BE2C (cell line): ENCODE data around the gene B4GAT1.
"Not testable (repeated sequence)": the region's sequence is repeated elsewhere in the genome, so short reads cannot be mapped to it uniquely, and the experiment has no call there.

ENCODE experiments used
- DNase-seq: peaks from one replicate; pipeline ENCODE4 v3.0.0-alpha.2; 2020
- H3K27me3 ChIP-seq: fragments of 250-450 bp; sonication (Bioruptor Pico); 2 replicates; pipeline ENCODE4 v1.5.1; 2020; ENCODE audit warnings: mild to moderate bottlenecking
- H3K36me3 ChIP-seq: fragments of 250-450 bp; sonication (Bioruptor Pico); 2 replicates; pipeline ENCODE4 v1.5.1; 2020; ENCODE audit warnings: mild to moderate bottlenecking
- H3K4me1 ChIP-seq: fragments of 250-450 bp; sonication (Bioruptor Pico); 2 replicates; pipeline ENCODE4 v1.5.1; 2020
- H3K4me3 ChIP-seq: 2 replicates; pipeline ENCODE4 v1.5.1; 2011; ENCODE audit warnings: low read depth, low read length
- H3K9me3 ChIP-seq: fragments of 250-450 bp; sonication (Bioruptor Pico); 2 replicates; pipeline ENCODE4 v1.5.1; 2020
- CTCF ChIP-seq: IDR thresholded peaks from 2 replicates; pipeline ENCODE4 v1.5.1; 2012; ENCODE audit warnings: mild to moderate bottlenecking, low read depth, low read length

B4GAT1 gene

DNA sequence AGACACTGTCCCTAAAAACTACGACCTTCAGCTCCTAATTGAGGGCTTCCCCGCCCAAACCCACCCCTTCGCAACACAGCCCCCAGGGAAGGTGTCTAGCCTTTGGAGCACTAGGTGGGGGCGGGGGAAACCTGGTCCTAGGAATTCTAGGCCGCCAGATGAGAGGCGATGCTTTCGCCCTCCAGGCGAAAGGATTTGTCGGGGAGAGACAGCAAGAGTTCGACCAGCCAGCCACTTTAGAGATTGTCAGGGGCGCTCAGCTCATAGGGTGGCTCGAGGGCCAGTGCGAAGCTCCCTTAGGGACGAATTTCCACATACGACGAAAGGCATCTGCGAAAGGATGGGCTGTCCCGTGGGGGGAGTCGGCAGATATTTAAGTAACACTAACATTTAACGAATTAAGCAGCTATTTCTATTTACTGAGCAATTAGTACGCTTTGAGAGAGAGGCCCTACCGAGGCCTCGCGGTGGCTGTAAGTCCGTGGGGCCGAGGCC, 35.9 kb downstream of the B4GAT1 start:
- no peaks in the 10 kb centered on the region for H3K36me3 ChIP-seq
- no peaks in the 10 kb centered on the region for H3K27me3 ChIP-seq
- peak; percentile 89 for TF ChIP-seq CTCF
- H3K4me1 ChIP-seq: peaks cover 25% of the 10 kb centered on the region
- DNase-seq: peak; percentile 54
- no peaks in the 10 kb centered on the region for H3K9me3 ChIP-seq
- peak overlapping the region; percentile 68 for H3K4me3 ChIP-seq

- H3K4me3 ChIP-seq, H3K27me3 ChIP-seq, H3K9me3 ChIP-seq, H3K36me3 ChIP-seq, DNase-seq: not testable (repeated sequence)
- peaks cover 19% of the 10 kb centered on the region for H3K4me1 ChIP-seq
Observed at GRCh38 chr11:66310803-66311440, 36.5 kb downstream of the B4GAT1 start.

DNA sequence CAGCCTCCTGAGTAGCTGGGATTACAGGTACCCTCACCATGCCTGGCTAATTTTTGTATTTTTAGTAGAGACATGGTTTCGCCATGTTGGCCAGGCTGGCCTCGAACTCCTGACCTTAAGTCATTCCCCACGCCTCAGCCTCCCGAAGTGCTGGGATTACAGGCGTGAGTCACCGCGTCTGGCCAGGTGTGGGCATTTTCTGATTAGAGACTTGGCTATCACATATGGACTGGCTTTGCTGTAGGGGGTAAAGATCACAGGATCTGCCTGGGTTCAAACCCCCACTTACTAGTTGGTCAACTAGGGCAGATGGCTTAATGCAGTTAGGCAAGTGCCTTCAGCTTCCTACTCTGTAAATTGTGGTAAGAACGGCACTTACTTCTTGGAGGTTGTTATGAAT, 37.1 kb downstream of the B4GAT1 start:
- Histone ChIP-seq H3K36me3 (no peaks in the 10 kb centered on the region), H3K4me3 (no peak overlapping the region), H3K27me3 (no peaks in the 10 kb centered on the region), H3K4me1 (peaks cover 15% of the 10 kb centered on the region), H3K9me3 (no peaks in the 10 kb centered on the region)
- TF ChIP-seq CTCF: no peak
- DNase-seq: no peak

DNA sequence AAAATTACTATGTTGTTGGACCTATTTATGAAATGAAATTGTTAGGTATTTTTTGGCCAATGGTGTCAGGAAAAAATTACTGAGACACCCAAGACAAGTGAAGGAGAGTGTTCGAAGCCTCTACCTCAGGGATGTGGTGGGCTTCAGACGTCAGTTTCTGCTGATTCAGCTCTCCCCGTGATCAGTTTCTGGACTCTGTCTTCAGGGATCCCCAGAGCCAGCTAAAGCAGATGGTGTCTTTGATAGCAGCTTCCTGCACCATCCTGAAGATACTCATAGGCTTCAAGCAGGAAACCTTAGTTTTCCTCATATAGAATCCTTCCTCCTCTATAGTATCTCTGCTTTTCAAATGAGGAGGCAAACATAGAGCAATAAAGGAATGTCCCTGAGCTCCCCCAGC, 38.0 kb downstream of the B4GAT1 start:
- Histone ChIP-seq H3K9me3 (no peaks in the 10 kb centered on the region), H3K27me3 (no peaks in the 10 kb centered on the region), H3K4me3 (no peak overlapping the region), H3K36me3 (no peaks in the 10 kb centered on the region), H3K4me1 (peaks cover 8% of the 10 kb centered on the region)
- TF ChIP-seq CTCF: no peak
- no peak for DNase-seq

DNA sequence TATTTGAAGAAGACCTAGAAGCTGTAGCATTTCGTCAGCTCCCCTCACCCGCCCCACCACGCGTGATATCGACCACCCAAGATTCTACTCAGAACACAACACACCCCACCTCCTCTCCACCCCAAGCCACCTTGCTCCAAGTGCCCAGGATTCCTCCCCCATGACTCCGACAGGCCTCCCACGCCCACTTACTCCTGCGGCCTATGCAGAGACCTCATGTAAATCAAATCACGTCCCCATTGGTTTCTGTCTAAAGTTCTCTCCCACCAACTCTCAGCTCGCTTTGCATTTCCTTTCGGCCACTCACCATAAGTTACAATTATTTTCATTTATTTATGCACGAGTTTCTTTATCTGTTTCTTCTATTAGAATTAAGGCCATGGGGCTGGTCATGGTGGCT, 44.8 kb downstream of the B4GAT1 start:
- Histone ChIP-seq H3K9me3 (no peaks in the 10 kb centered on the region), H3K4me3 (no peak overlapping the region), H3K4me1 (no peaks in the 10 kb centered on the region), H3K36me3 (no peaks in the 10 kb centered on the region), H3K27me3 (no peaks in the 10 kb centered on the region)
- no peak for DNase-seq
- no peak for TF ChIP-seq CTCF

DNA sequence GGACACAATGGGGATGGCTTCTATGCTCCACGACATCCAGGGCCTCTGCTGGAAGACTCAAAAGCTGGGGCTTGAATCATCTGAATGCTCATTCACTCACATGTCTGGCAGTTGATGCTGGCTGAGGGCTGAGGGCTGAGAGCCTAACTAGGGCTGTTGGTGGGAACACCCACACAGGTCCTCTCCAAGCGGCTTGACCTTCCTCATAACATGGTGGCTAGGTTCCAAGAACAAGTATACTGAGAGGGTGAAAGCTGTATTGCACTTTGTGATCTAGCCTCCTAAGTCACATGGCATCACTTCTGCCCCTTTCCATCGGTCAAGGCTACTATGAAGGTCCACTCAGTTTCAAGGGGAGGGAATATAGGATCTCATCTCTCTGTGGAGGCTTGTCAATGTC, 48.2 kb downstream of the B4GAT1 start:
- H3K4me1 ChIP-seq: no peaks in the 10 kb centered on the region
- no peak for TF ChIP-seq CTCF
- H3K9me3 ChIP-seq: no peaks in the 10 kb centered on the region
- no peak overlapping the region for H3K4me3 ChIP-seq
- no peak for DNase-seq
- no peaks in the 10 kb centered on the region for H3K27me3 ChIP-seq
- H3K36me3 ChIP-seq: no peaks in the 10 kb centered on the region

- Histone ChIP-seq H3K4me1 (no peaks in the 10 kb centered on the region), H3K27me3 (no peaks in the 10 kb centered on the region), H3K4me3 (no peak overlapping the region), H3K9me3 (no peaks in the 10 kb centered on the region), H3K36me3 (no peaks in the 10 kb centered on the region)
- no peak for DNase-seq
- TF ChIP-seq CTCF: no peak
Observed at GRCh38 chr11:66297610-66298009, 49.8 kb downstream of the B4GAT1 start.
